ENCODE data around the gene MEF2A. TPM values are rescaled to one million over a fixed set of nuclear protein-coding genes. Genes with fewer than 3 reads are reported as not detected.
"Not testable (repeated sequence)": the region's sequence is repeated elsewhere in the genome, so short reads cannot be mapped to it uniquely, and the experiment has no call there.

MEF2A gene
- 135 TPM for total RNA-seq
- long read RNA-seq, full-length matches to known transcripts: 22 of 80 reads
- long read RNA-seq, partial matches to known transcripts: 6 of 80 reads
- long read RNA-seq, other reads (novel, unspliced or antisense): 52 of 80 reads

DNA sequence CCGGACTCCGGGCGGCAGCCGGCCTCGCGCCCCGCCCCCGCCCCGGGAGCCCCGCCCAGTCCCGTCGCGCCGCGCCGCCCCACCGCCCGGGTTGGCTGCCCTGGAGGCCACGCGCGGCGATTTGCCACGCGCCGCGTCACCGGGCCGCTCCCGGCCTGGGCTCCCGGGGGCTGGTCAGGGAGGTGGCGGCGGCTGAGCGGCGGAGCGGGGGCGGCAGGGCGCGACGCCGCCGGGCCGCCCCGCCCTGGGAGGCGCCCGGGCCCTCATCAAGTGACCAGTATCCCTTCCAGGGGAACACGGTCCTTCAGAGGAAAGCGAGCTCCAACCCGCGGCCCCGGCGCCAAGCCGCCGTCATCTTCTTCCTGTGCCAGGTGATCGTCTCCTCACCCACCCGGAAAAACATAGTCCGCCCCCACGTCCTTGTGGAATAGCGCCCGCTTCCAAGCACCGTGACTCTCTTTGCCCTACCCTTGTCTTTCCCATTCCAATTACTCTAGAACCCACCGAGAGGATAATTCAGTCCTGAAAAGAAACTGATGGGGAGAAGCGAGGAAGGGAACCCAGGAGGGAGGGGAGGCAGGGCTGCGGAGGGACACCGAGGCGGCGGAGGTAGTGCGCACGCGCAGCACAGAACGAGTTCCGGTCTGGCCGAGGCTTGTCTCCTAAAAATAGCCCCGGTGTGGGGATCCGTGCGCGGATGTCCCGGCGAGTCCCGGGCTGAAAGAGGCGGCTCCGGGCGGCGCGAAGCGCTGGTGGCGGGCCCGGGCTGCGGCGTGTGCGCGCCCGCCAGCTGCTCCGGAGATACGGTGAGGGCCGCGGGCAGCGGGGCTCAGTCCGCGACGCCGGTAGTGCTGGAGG is at the start of gene MEF2A:
Gene MEF2A (plus strand): TSS at position 686 of the 858 bp plus-strand sequence. CDS start 67,136 bp downstream, outside the sequence.
- ATAC-seq (peak; percentile 81), DNase-seq (ENCODE audit: missing footprints) (peak; percentile 97)
- intact Hi-C loops (cut with DNase I): loop anchor here (1.0 to 5.0 kb wide), 7 partner anchors 53 to 258 kb away; no protein-coding TSS in a partner anchor

DNA sequence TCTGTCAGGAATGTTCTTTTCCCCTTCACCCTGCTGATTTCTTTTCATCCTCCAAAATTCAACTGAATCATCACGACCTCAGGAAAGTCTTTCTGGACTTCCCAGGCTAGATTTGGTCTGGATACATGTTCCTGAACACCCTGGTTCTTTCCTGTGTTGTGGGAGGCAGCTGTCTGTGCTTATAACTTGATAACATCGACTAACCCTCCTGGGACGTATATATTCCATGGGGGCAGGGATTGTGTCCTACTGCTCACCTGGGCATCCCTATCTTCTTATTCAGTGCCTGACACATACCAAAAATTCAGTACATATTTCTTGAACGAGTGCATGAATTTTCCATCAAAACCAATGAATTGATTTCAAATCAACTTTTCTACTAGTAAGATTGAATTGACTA is 47.6 kb upstream of the MEF2A start:
- intact Hi-C loops (cut with DNase I): no loop called here
- ATAC-seq (no peak), DNase-seq (ENCODE audit: missing footprints) (no peak)

- intact Hi-C loops (cut with DNase I); ATAC-seq; DNase-seq (ENCODE audit: missing footprints): not testable (repeated sequence)
These were observed 46.4 kb upstream of the MEF2A start for GRCh38 chr15:99519366-99519765.

GRCh38 chr15:99522288-99522687 is 43.5 kb upstream of the MEF2A start:
- intact Hi-C loops (cut with DNase I): no loop called here

GRCh38 chr15:99526176-99526575 is 39.6 kb upstream of the MEF2A start:
- DNase-seq (ENCODE audit: missing footprints) (no peak), ATAC-seq (no peak)
- intact Hi-C loops (cut with DNase I): no loop called here

More at GRCh38 chr15:99522288-99522687, 43.5 kb upstream of the MEF2A start:
- DNase-seq (ENCODE audit: missing footprints): no peak
- no peak for ATAC-seq

DNA sequence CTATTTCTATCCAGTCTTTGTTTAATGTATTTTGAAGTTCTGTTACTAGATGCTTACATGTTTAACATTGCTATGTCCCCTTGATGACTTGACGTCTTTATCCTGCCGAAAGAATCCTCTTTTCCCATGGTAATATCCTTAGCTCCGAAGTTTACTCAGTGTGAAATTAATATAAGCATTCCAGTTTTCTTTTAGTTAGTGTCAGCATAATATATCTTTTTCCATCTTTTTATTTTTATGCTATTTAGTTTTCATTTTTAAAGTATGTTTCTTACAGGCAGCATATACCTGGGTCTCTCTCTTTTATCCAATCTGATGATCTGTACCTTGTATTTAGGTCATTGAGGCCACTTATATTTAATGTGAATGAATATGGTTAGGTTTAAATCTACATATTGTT is 39.1 kb upstream of the MEF2A start:
- DNase-seq (ENCODE audit: missing footprints) (no peak), ATAC-seq (no peak)
- intact Hi-C loops (cut with DNase I): no loop called here

GRCh38 chr15:99536422-99537040 is 29.3 kb upstream of the MEF2A start:
- intact Hi-C loops (cut with DNase I): no loop called here
- ATAC-seq (peak; percentile 63), DNase-seq (ENCODE audit: missing footprints) (no peak)

DNA sequence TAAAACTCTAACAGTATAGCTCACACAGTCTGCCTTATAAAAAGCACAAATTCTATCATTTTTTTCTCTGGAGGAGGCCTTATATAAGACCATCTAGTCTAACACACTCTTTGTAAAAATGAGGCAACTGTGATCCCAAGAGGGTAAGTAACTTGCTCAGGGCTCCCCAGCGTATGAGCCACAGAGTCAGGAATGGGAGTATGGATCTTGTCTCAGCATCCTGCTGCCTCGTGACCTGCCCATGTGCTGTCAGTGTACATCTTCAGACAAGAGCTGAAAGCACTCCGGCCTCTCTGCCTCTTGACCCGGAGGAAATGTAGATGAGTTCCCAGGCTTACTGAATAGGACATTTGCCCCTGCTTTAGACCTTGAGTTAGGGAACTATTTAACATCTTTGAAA is 28.4 kb upstream of the MEF2A start:
- intact Hi-C loops (cut with DNase I): no loop called here
- ATAC-seq: peak; percentile 31
- DNase-seq (ENCODE audit: missing footprints): no peak

DNA sequence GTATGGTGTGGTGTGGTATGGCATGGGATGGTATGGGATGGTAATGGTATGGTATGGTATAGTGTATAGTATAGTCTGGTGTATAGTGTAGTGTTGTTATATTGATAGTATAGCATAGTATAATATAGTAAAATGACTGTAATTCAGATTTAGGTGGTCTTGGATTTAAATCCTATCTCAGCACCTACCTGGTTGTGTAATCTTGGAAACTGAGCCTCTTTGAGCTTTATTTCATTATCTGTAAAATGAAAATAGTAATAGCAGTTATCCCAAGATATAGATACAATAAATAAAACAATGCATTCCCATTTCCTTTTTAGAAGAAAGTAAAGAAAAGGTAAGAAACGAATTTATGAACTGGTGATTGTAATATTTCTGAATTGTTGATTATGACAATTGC is 27.5 kb upstream of the MEF2A start:
- intact Hi-C loops (cut with DNase I): no loop called here
- no peak for DNase-seq (ENCODE audit: missing footprints)
- no peak for ATAC-seq

GRCh38 chr15:99542828-99543227 is 23.0 kb upstream of the MEF2A start:
- DNase-seq (ENCODE audit: missing footprints) (no peak), ATAC-seq (no peak)
- intact Hi-C loops (cut with DNase I): no loop called here

- intact Hi-C loops (cut with DNase I): loop anchor here (5.0 kb wide), 1 partner anchor 33 kb away; no protein-coding TSS in a partner anchor
- no peak for DNase-seq (ENCODE audit: missing footprints)
- no peak for ATAC-seq
These were observed 20.2 kb upstream of the MEF2A start for GRCh38 chr15:99545605-99546004.

GRCh38 chr15:99546441-99547100 is 19.2 kb upstream of the MEF2A start:
- DNase-seq (ENCODE audit: missing footprints): no peak
- ATAC-seq: no peak
- intact Hi-C loops (cut with DNase I): loop anchor here (5.0 kb wide), 1 partner anchor 34 kb away; no protein-coding TSS in a partner anchor

GRCh38 chr15:99547517-99547916 is 18.3 kb upstream of the MEF2A start:
- DNase-seq (ENCODE audit: missing footprints) (no peak), ATAC-seq (no peak)

GRCh38 chr15:99550077-99550476 is 15.7 kb upstream of the MEF2A start:
- intact Hi-C loops (cut with DNase I): no loop called here
- no peak for DNase-seq (ENCODE audit: missing footprints)
- ATAC-seq: no peak

More at GRCh38 chr15:99547517-99547916, 18.3 kb upstream of the MEF2A start:
- intact Hi-C loops (cut with DNase I): loop anchor here (5.0 kb wide), 1 partner anchor 35 kb away; no protein-coding TSS in a partner anchor

GRCh38 chr15:99552111-99552510 is 13.7 kb upstream of the MEF2A start:
- DNase-seq (ENCODE audit: missing footprints) (no peak), ATAC-seq (no peak)
- intact Hi-C loops (cut with DNase I): no loop called here

- intact Hi-C loops (cut with DNase I): no loop called here
- ATAC-seq (no peak), DNase-seq (ENCODE audit: missing footprints) (no peak)
These were observed 10.8 kb upstream of the MEF2A start for GRCh38 chr15:99554880-99555488.

DNA sequence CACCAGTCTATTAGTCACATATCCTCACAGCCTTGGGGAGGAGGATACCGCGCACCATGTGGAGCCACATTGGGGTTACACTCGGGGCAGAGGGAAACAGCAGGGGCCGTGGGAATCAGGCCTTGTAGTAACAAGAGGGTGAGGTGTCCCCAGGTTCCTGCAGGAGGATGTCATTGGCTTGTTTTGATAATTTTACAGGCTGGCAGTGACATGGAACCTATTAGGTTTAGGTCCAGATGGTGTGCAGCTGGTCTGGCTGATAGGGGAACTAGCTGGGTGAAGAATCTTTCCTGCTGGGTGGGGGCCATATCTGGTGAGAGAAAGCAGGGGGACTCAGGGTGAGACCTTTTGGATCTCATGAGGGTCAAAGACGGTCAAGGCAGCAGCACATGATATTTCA is 9.8 kb upstream of the MEF2A start:
- DNase-seq (ENCODE audit: missing footprints) (no peak), ATAC-seq (no peak)

DNA sequence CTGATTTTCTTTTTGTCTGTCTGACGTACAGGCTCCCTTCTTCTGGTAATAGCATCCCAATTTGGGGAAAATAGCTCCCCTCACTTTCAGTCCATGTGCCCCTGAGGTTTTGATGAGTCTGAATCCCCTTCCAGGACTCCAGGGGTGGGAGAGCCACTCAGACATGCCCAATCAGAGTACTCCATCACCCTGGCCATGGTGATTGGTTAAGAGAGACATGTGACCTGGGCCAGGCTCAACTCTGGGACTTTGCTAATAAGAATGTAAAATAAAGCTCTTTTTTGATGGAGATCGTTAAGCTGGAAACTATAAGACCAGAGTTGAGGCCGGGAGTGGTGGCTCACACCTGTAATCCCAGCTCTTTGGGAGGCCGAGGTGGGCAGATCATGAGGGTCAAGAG is 9.2 kb upstream of the MEF2A start:
- intact Hi-C loops (cut with DNase I): no loop called here
- ATAC-seq (no peak), DNase-seq (ENCODE audit: missing footprints) (no peak)

More for the DNA sequence above, 9.8 kb upstream of the MEF2A start:
- intact Hi-C loops (cut with DNase I): no loop called here

DNA sequence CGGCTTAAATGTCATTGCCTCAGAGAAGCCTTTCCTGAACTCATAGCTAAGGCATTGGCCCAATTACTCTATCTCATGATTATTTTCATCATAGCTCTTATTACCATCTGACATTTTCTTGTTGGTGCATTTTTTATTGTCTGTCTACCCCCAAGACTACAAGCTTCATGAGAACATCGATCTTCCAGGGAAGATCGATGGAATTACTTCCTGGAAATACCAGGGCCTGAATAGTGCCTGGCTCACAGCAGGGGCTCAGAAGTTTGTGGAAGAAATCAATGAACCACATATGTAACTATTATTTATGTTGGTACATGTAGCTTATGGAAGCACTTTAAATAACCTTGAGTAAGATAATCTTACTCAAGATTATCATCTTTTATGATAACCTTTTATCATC is 7.7 kb upstream of the MEF2A start:
- ATAC-seq (no peak), DNase-seq (ENCODE audit: missing footprints) (no peak)
- intact Hi-C loops (cut with DNase I): no loop called here
